K562 (cell line): ENCODE measurements around the gene OR6K2. TPM values are rescaled to one million over a fixed set of nuclear protein-coding genes. Genes with fewer than 3 reads are reported as not detected.

Source experiments
- JUND ChIP-seq, 2 experiments: IDR thresholded peaks; 2 replicates in 1 of 2; 3 replicates in 1 of 2; pipeline ENCODE4 v1.6.1; 2011; ENCODE audit warnings: borderline replicate concordance in 2 of 2, low read depth in 2 of 2, low read length in 2 of 2, improper control_type of control experiment in 1 of 2, missing biosample characterization in 1 of 2, missing genetic modification characterization in 1 of 2, missing genetic modification reagents in 1 of 2
- L3MBTL2 ChIP-seq: fragments of 450-650 bp; IDR thresholded peaks from 2 replicates; pipeline ENCODE4 v1.6.1; 2016; ENCODE audit warnings: mild to moderate bottlenecking, moderate library complexity
- RBM25 ChIP-seq: fragments of 200-400 bp; formaldehyde crosslinking; IDR thresholded peaks from 2 replicates; pipeline ENCODE4 v1.6.1; 2018; ENCODE audit warnings: low read length, low read depth, moderate library complexity; ENCODE audit not compliant: severe bottlenecking
- RREB1 ChIP-seq: fragments of 250-450 bp; sonication (Bioruptor Pico); IDR thresholded peaks from 2 replicates; pipeline ENCODE4 v1.4.0; 2020
- ZKSCAN3 ChIP-seq: fragments of 250-450 bp; sonication (Bioruptor Pico); IDR thresholded peaks from 2 replicates; pipeline ENCODE4 v1.4.0; 2020
- ZNF239 ChIP-seq: fragments of 250-450 bp; sonication (Bioruptor Pico); IDR thresholded peaks from 2 replicates; pipeline ENCODE4 v1.4.0; 2020; ENCODE audit warnings: mild to moderate bottlenecking
- polyA plus RNA-seq, 8 experiments: library from polyadenylated mRNA; depleted of rRNA in 4 of 8; stranded (reverse) in 5 of 8; unstranded in 3 of 8; fragments of >200 nt; fragmentation: Nextera tagmentation in 2 of 8; fragmentation: Illumina TruSeq in 1 of 8; extraction: Ambion mirVana in 2 of 8; extraction: Trizol in 1 of 8; gene quantifications; 2 replicates each; pipeline versions ENCODE4 v1.2.1 to v1.2.3, GENCODE V29; 2011 to 2014; ENCODE audit warnings: inconsistent platforms in 1 of 8, missing spikeins in 1 of 8
- total RNA-seq, 7 experiments: library from RNA; depleted of rRNA in 6 of 7; stranded (reverse); fragments of >200 nt in 6 of 7; fragmentation: Illumina TruSeq in 2 of 7; extraction: Trizol in 2 of 7; gene quantifications; 2 replicates each; pipeline versions ENCODE4 v1.2.1 to v1.2.3, GENCODE V29; 2011 to 2021; ENCODE audit warnings: low replicate concordance in 1 of 7
- TF ChIP-seq, protein P1 (sequence below): fragments of 450-650 bp; IDR thresholded peaks from 2 replicates; pipeline ENCODE4 v1.6.1; 2017; ENCODE audit warnings: antibody characterized with exemption, mild to moderate bottlenecking
- TF ChIP-seq, protein P2 (sequence below), 2 experiments: fragments of 450-650 bp; IDR thresholded peaks; 2 replicates each; pipeline ENCODE4 v1.6.1; 2016
- TF ChIP-seq, protein P3 (sequence below): sonication (generic); formaldehyde crosslinking; IDR thresholded peaks from 2 replicates; pipeline ENCODE4 v1.9.0; 2022; ENCODE audit warnings: mild to moderate bottlenecking, missing genetic modification reagents
- TF ChIP-seq, protein P4 (sequence below), 2 experiments: fragments of 450-650 bp in 1 of 2; sonication (generic) in 1 of 2; formaldehyde crosslinking in 1 of 2; IDR thresholded peaks in 1 of 2; conservative IDR thresholded peaks in 1 of 2; 2 replicates each; pipeline versions ENCODE4 v1.6.1 to v1.8.1; 2016 to 2023; ENCODE audit warnings: mild to moderate bottlenecking in 2 of 2, moderate library complexity in 2 of 2, inconsistent platforms in 1 of 2, missing genetic modification reagents in 1 of 2

Gene OR6K2
- total and polyA plus RNA-seq, 9 of the 15 experiments (the other 6 are each of a cell fraction or from before 2014, with no cell fraction given) = not detected

- TF ChIP-seq, protein P1, sequence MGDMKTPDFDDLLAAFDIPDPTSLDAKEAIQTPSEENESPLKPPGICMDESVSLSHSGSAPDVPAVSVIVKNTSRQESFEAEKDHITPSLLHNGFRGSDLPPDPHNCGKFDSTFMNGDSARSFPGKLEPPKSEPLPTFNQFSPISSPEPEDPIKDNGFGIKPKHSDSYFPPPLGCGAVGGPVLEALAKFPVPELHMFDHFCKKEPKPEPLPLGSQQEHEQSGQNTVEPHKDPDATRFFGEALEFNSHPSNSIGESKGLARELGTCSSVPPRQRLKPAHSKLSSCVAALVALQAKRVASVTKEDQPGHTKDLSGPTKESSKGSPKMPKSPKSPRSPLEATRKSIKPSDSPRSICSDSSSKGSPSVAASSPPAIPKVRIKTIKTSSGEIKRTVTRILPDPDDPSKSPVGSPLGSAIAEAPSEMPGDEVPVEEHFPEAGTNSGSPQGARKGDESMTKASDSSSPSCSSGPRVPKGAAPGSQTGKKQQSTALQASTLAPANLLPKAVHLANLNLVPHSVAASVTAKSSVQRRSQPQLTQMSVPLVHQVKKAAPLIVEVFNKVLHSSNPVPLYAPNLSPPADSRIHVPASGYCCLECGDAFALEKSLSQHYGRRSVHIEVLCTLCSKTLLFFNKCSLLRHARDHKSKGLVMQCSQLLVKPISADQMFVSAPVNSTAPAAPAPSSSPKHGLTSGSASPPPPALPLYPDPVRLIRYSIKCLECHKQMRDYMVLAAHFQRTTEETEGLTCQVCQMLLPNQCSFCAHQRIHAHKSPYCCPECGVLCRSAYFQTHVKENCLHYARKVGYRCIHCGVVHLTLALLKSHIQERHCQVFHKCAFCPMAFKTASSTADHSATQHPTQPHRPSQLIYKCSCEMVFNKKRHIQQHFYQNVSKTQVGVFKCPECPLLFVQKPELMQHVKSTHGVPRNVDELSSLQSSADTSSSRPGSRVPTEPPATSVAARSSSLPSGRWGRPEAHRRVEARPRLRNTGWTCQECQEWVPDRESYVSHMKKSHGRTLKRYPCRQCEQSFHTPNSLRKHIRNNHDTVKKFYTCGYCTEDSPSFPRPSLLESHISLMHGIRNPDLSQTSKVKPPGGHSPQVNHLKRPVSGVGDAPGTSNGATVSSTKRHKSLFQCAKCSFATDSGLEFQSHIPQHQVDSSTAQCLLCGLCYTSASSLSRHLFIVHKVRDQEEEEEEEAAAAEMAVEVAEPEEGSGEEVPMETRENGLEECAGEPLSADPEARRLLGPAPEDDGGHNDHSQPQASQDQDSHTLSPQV = no peak
- TF ChIP-seq, protein P2, sequence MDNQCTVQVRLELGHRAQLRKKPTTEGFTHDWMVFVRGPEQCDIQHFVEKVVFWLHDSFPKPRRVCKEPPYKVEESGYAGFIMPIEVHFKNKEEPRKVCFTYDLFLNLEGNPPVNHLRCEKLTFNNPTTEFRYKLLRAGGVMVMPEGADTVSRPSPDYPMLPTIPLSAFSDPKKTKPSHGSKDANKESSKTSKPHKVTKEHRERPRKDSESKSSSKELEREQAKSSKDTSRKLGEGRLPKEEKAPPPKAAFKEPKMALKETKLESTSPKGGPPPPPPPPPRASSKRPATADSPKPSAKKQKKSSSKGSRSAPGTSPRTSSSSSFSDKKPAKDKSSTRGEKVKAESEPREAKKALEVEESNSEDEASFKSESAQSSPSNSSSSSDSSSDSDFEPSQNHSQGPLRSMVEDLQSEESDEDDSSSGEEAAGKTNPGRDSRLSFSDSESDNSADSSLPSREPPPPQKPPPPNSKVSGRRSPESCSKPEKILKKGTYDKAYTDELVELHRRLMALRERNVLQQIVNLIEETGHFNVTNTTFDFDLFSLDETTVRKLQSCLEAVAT (IDR thresholded peaks at IDR 0.05) = no peak
- TF ChIP-seq L3MBTL2 (no peak), ZNF239 (CRISPR knock-in tag) (no peak), RREB1 (peak; percentile 76; the same call in 1 of the 2 replicates), JUND (IDR thresholded peaks at IDR 0.05; ENCODE audit: borderline replicate concordance, low read depth, low read length) (peak; percentile 5; the same call in 1 of the 2 replicates), JUND (tag; IDR thresholded peaks at IDR 0.05; ENCODE audit: borderline replicate concordance, low read depth, low read length) (no peak), ZKSCAN3 (CRISPR knock-in tag) (no peak), RBM25 (peak; percentile 98)
- TF ChIP-seq, protein P3, sequence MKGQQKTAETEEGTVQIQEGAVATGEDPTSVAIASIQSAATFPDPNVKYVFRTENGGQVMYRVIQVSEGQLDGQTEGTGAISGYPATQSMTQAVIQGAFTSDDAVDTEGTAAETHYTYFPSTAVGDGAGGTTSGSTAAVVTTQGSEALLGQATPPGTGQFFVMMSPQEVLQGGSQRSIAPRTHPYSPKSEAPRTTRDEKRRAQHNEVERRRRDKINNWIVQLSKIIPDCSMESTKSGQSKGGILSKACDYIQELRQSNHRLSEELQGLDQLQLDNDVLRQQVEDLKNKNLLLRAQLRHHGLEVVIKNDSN (CRISPR knock-in tag) = no peak
- TF ChIP-seq, protein P4, sequence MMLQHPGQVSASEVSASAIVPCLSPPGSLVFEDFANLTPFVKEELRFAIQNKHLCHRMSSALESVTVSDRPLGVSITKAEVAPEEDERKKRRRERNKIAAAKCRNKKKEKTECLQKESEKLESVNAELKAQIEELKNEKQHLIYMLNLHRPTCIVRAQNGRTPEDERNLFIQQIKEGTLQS (IDR thresholded peaks at IDR 0.05) = peak; percentile 29; the same call in 1 of the 2 replicates
- TF ChIP-seq, protein P4 (CRISPR knock-in tag; conservative IDR thresholded peaks at IDR 0.05) = no peak
Observed at GRCh38 chr1:158728510-158729225, 28.2 kb upstream of the OR6K2 start (continued).
